ENCODE results near the gene ASIC4.

GRCh38 chr2:219554350-219554749 is 40.1 kb downstream of the ASIC4 start:
- TF ChIP-seq SUZ12 (IDR thresholded peaks at IDR 0.05; ENCODE audit: extremely low read depth, insufficient read depth, insufficient read length) (no peak), YY1 (IDR thresholded peaks at IDR 0.05; ENCODE audit: insufficient read depth, insufficient read length) (no peak), ZNF274 (IDR thresholded peaks at IDR 0.05; ENCODE audit: low read depth, low read length) (no peak)

Measured in NT2/D1 (cell line).